MM.1S (cell line): Measurements from ENCODE around the gene ULK2.
"Not testable (repeated sequence)": the region's sequence is repeated elsewhere in the genome, so short reads cannot be mapped to it uniquely, and the experiment has no call there.

ENCODE experiments used
- DNase-seq: peaks from one replicate; pipeline ENCODE4 v3.0.0-alpha.2; 2015
- H2AFZ ChIP-seq: fragments of 300-600 bp; sonication (generic); 2 replicates; pipeline ENCODE4 v1.6.0; 2016; ENCODE audit warnings: antibody characterized with exemption, low read length
- H3F3A ChIP-seq: fragments of 300-600 bp; sonication (generic); 2 replicates; pipeline ENCODE4 v1.6.1; 2016; ENCODE audit warnings: mild to moderate bottlenecking, antibody characterized with exemption, low read length, moderate library complexity, mixed read lengths; ENCODE audit not compliant: insufficient read depth
- H3K27ac ChIP-seq: fragments of 300-600 bp; sonication (generic); 2 replicates; pipeline ENCODE4 v1.5.1; 2016; ENCODE audit warnings: mild to moderate bottlenecking, low read length
- H3K27me3 ChIP-seq: fragments of 300-600 bp; sonication (generic); replicated peaks from 2 replicates; pipeline ENCODE4 v1.6.0; 2016; ENCODE audit warnings: low read length; ENCODE audit not compliant: insufficient read depth
- H3K36me3 ChIP-seq: fragments of 300-600 bp; sonication (generic); replicated peaks from 2 replicates; pipeline ENCODE4 v1.6.1; 2016; ENCODE audit warnings: mild to moderate bottlenecking, low read length, mixed read lengths; ENCODE audit not compliant: insufficient read depth
- H3K4me1 ChIP-seq: fragments of 300-600 bp; sonication (generic); 2 replicates; pipeline ENCODE4 v1.6.1; 2016; ENCODE audit warnings: low read length, mixed read lengths
- H3K4me2 ChIP-seq: fragments of 300-600 bp; sonication (generic); 2 replicates; pipeline ENCODE4 v1.6.0; 2016; ENCODE audit warnings: low read depth, low read length
- H3K4me3 ChIP-seq: fragments of 300-600 bp; sonication (generic); 2 replicates; pipeline ENCODE4 v1.5.1; 2016; ENCODE audit warnings: low read length, mixed read lengths
- H3K79me2 ChIP-seq: fragments of 300-600 bp; sonication (generic); 2 replicates; pipeline ENCODE4 v1.6.1; 2016; ENCODE audit warnings: mixed run types, low read length, mixed read lengths
- H3K9ac ChIP-seq: fragments of 300-600 bp; sonication (generic); 2 replicates; pipeline ENCODE4 v1.6.1; 2016; ENCODE audit warnings: low read length, mixed read lengths
- H3K9me2 ChIP-seq: fragments of 300-600 bp; sonication (generic); replicated peaks from 2 replicates; pipeline ENCODE4 v1.6.1; 2016; ENCODE audit warnings: mild to moderate bottlenecking, low read length, mixed read lengths; ENCODE audit not compliant: insufficient read depth
- H3K9me3 ChIP-seq: fragments of 300-600 bp; sonication (generic); replicated peaks from 2 replicates; pipeline ENCODE4 v1.6.1; 2016; ENCODE audit warnings: mild to moderate bottlenecking, low read length, mixed read lengths; ENCODE audit not compliant: insufficient read depth
- H4K20me1 ChIP-seq: fragments of 300-600 bp; sonication (generic); 2 replicates; pipeline ENCODE4 v1.6.1; 2016; ENCODE audit warnings: mild to moderate bottlenecking, low read length, moderate library complexity, mixed read lengths; ENCODE audit not compliant: insufficient read depth
- CTCF ChIP-seq: fragments of 300-600 bp; sonication (generic); IDR thresholded peaks from 2 replicates; pipeline ENCODE4 v1.5.1; 2016; ENCODE audit warnings: antibody characterized with exemption, low read length, mixed read lengths
- EZH2 ChIP-seq: fragments of 300-600 bp; sonication (generic); optimal IDR thresholded peaks from 2 replicates; pipeline ENCODE3; 2017; ENCODE audit warnings: low read depth, mild to moderate bottlenecking, antibody characterized with exemption, low read length, mixed read lengths
- EZH2phosphoT487 ChIP-seq: fragments of 300-600 bp; sonication (generic); IDR thresholded peaks from 2 replicates; pipeline ENCODE4 v1.6.1; 2018; ENCODE audit warnings: antibody characterized with exemption, low read length

Gene ULK2

GRCh38 chr17:19873346-19873745 lies 5.6 kb upstream of the ULK2 start:
- H3K9me2 ChIP-seq = no peaks in the 10 kb centered on the region
- DNase-seq = no peak
- H3K27ac ChIP-seq = no peak overlapping the region
- H2AFZ ChIP-seq = no peak overlapping the region
- H3K4me3 ChIP-seq = no peak overlapping the region
- no peak overlapping the region for H3K4me2 ChIP-seq
- H3K9me3 ChIP-seq = no peaks in the 10 kb centered on the region
- H3K27me3 ChIP-seq = no peaks in the 10 kb centered on the region
- H3F3A ChIP-seq = no peaks in the 10 kb centered on the region
- H4K20me1 ChIP-seq = no peaks in the 10 kb centered on the region
- no peaks in the 10 kb centered on the region for H3K79me2 ChIP-seq
- TF ChIP-seq CTCF = no peak
- TF ChIP-seq EZH2 = no peak
- no peak for TF ChIP-seq EZH2phosphoT487
- no peak overlapping the region for H3K9ac ChIP-seq
- H3K4me1 ChIP-seq = no peaks in the 10 kb centered on the region
- H3K36me3 ChIP-seq = no peaks in the 10 kb centered on the region

GRCh38 chr17:19868079-19868395 lies 301 bp upstream of the ULK2 start:
- Histone ChIP-seq H4K20me1 (no peaks in the 10 kb centered on the region), H3K27ac (no peak overlapping the region), H3K4me2 (peak overlapping the region; percentile 61; the same call in 1 of the 2 replicates), H3K4me3 (peak overlapping the region; percentile 24; the same call in 1 of the 2 replicates), H3K9me3 (no peaks in the 10 kb centered on the region), H3K9ac (no peak overlapping the region), H2AFZ (peak overlapping the region; percentile 56; the same call in 1 of the 2 replicates), H3K79me2 (no peaks in the 10 kb centered on the region), H3K27me3 (no peaks in the 10 kb centered on the region), H3F3A (no peaks in the 10 kb centered on the region), H3K4me1 (no peaks in the 10 kb centered on the region), H3K36me3 (no peaks in the 10 kb centered on the region), H3K9me2 (no peaks in the 10 kb centered on the region)
- TF ChIP-seq EZH2 (no peak), CTCF (no peak), EZH2phosphoT487 (no peak)
- no peak for DNase-seq

- Histone ChIP-seq H3K4me3 (peak overlapping the region; percentile 78), H3K36me3 (no peaks in the 10 kb centered on the region), H3K79me2 (no peaks in the 10 kb centered on the region), H3K9me2 (no peaks in the 10 kb centered on the region), H3K27me3 (no peaks in the 10 kb centered on the region), H2AFZ (peak overlapping the region; percentile 99), H3K4me1 (no peaks in the 10 kb centered on the region), H4K20me1 (no peaks in the 10 kb centered on the region), H3K9me3 (no peaks in the 10 kb centered on the region), H3K9ac (peak overlapping the region; percentile 75), H3F3A (no peaks in the 10 kb centered on the region), H3K27ac (no peak overlapping the region), H3K4me2 (peak overlapping the region; percentile 81)
- no peak for TF ChIP-seq EZH2phosphoT487
- TF ChIP-seq CTCF = peak; percentile 30; the same call in 1 of the 2 replicates
- DNase-seq = peak; percentile 61
These were observed 732 bp downstream of the ULK2 start for GRCh38 chr17:19867079-19867328.

- DNase-seq = no peak
- Histone ChIP-seq H3K27me3 (no peaks in the 10 kb centered on the region), H3K27ac (no peak overlapping the region), H3K4me2 (no peak overlapping the region), H3K9me3 (no peaks in the 10 kb centered on the region), H3K9me2 (no peaks in the 10 kb centered on the region), H3K9ac (no peak overlapping the region), H3K4me1 (no peaks in the 10 kb centered on the region), H3K79me2 (no peaks in the 10 kb centered on the region), H3K4me3 (no peak overlapping the region), H3K36me3 (no peaks in the 10 kb centered on the region), H4K20me1 (no peaks in the 10 kb centered on the region), H3F3A (no peaks in the 10 kb centered on the region), H2AFZ (no peak overlapping the region)
- no peak for TF ChIP-seq EZH2
- no peak for TF ChIP-seq EZH2phosphoT487
- no peak for TF ChIP-seq CTCF
These were observed 2.7 kb downstream of the ULK2 start for GRCh38 chr17:19865021-19865420.

- not testable (repeated sequence) for H3F3A ChIP-seq, H3K27ac ChIP-seq, H4K20me1 ChIP-seq, H3K36me3 ChIP-seq, H3K9me2 ChIP-seq, H3K9ac ChIP-seq, H3K4me2 ChIP-seq, H3K79me2 ChIP-seq, H2AFZ ChIP-seq, H3K27me3 ChIP-seq, H3K4me3 ChIP-seq, DNase-seq, H3K9me3 ChIP-seq, H3K4me1 ChIP-seq
These were observed 7.0 kb downstream of the ULK2 start for GRCh38 chr17:19860647-19861177.
